ENCODE measurements around the gene CLIC4. TPM values are rescaled to one million over a fixed set of nuclear protein-coding genes. Genes with fewer than 3 reads are reported as not detected.

The CLIC4 gene
- total and polyA plus RNA-seq, 2 of the 8 experiments (the other 6 are each of a cell fraction or from before 2014, with no cell fraction given): 77.5 to 293 TPM

- TF ChIP-seq CTBP2 (IDR thresholded peaks at IDR 0.05; ENCODE audit: borderline replicate concordance, insufficient read depth, insufficient read length, low read length) (no peak), RBBP5 (IDR thresholded peaks at IDR 0.05; ENCODE audit: borderline replicate concordance, low read depth, low read length) (no peak)
Measured at GRCh38 chr1:24742090-24742938, 2.9 kb upstream of the CLIC4 start (continued).
